ENCODE results near the gene HPSE2. TPM values are rescaled to one million over a fixed set of nuclear protein-coding genes. Genes with fewer than 3 reads are reported as not detected.

HPSE2 gene
- total and polyA plus RNA-seq, 7 experiments from 2014 or later: not detected

GRCh38 chr10:98790817-98791216 is 444.8 kb downstream of the HPSE2 start:
- DNase-seq (no peak), ATAC-seq (no peak)
- POLR2A ChIA-PET: no interaction called here
- Mint-ChIP-seq H3K27ac (no peak overlapping the region), H3K4me3 (no peak overlapping the region), H3K36me3 (no peaks in the 10 kb centered on the region), H3K27me3 (peaks cover 0 to 13% (median 4%) of the 10 kb centered on the region in 5 donors), H3K9me3 (peaks cover 0 to 7% (median 3%) of the 10 kb centered on the region in 11 donors), H3K4me1 (no peaks in the 10 kb centered on the region)
- no peak overlapping the region for H3K27ac ChIP-seq (ENCODE audit: low read depth, low read length)
- H3K27me3 ChIP-seq (ENCODE audit: control insufficient read depth in 2 of 2, insufficient read depth in 2 of 2, low read length in 2 of 2): no peaks in the 10 kb centered on the region
- no peaks in the 10 kb centered on the region for H3K36me3 ChIP-seq (ENCODE audit: control insufficient read depth in 2 of 3, insufficient read depth in 3 of 3, low read length in 3 of 3)
- no peaks in the 10 kb centered on the region for H3K4me1 ChIP-seq (ENCODE audit: control insufficient read depth in 2 of 2, insufficient read depth in 2 of 2, low read length in 2 of 2)
- CTCF ChIA-PET: no interaction called here
- intact Hi-C loops (cut with micrococcal nuclease): no loop called here
- no peaks in the 10 kb centered on the region for H3K9me3 ChIP-seq (ENCODE audit: control insufficient read depth in 2 of 3, low read length in 3 of 3)
- H3K4me3 ChIP-seq (ENCODE audit: low read length): no peak overlapping the region

GRCh38 chr10:98778277-98778759 is 457.3 kb downstream of the HPSE2 start:
- CTCF ChIA-PET: no interaction called here
- Mint-ChIP-seq H3K9me3 (peaks cover 0 to 4% (median 0%) of the 10 kb centered on the region in 11 donors), H3K27ac (no peak overlapping the region), H3K36me3 (no peaks in the 10 kb centered on the region), H3K4me1 (no peaks in the 10 kb centered on the region), H3K27me3 (peaks cover 0 to 4% (median 0%) of the 10 kb centered on the region in 5 donors), H3K4me3 (no peak overlapping the region)
- Histone ChIP-seq H3K27ac (ENCODE audit: low read depth, low read length) (no peak overlapping the region), H3K9me3 (ENCODE audit: control insufficient read depth in 2 of 3, low read length in 3 of 3) (no peaks in the 10 kb centered on the region), H3K4me1 (ENCODE audit: control insufficient read depth in 2 of 2, insufficient read depth in 2 of 2, low read length in 2 of 2) (no peaks in the 10 kb centered on the region), H3K36me3 (ENCODE audit: control insufficient read depth in 2 of 3, insufficient read depth in 3 of 3, low read length in 3 of 3) (no peaks in the 10 kb centered on the region), H3K27me3 (ENCODE audit: control insufficient read depth in 2 of 2, insufficient read depth in 2 of 2, low read length in 2 of 2) (no peaks in the 10 kb centered on the region), H3K4me3 (ENCODE audit: low read length) (no peak overlapping the region)
- DNase-seq (no peak), ATAC-seq (no peak)
- POLR2A ChIA-PET: no interaction called here
- intact Hi-C loops (cut with micrococcal nuclease): no loop called here

- Mint-ChIP-seq H3K9me3 (peaks cover 0 to 12% (median 2%) of the 10 kb centered on the region in 11 donors), H3K4me3 (no peak overlapping the region), H3K36me3 (no peaks in the 10 kb centered on the region), H3K27ac (no peak overlapping the region), H3K27me3 (peaks cover 0 to 4% (median 0%) of the 10 kb centered on the region in 5 donors), H3K4me1 (no peaks in the 10 kb centered on the region)
- H3K27me3 ChIP-seq (ENCODE audit: control insufficient read depth in 2 of 2, insufficient read depth in 2 of 2, low read length in 2 of 2): no peaks in the 10 kb centered on the region
- intact Hi-C loops (cut with micrococcal nuclease): no loop called here
- ChIA-PET CTCF (no interaction called here), POLR2A (no interaction called here)
- H3K36me3 ChIP-seq (ENCODE audit: control insufficient read depth in 2 of 3, insufficient read depth in 3 of 3, low read length in 3 of 3): no peaks in the 10 kb centered on the region
- H3K27ac ChIP-seq (ENCODE audit: low read depth, low read length): no peak overlapping the region
- no peaks in the 10 kb centered on the region for H3K9me3 ChIP-seq (ENCODE audit: control insufficient read depth in 2 of 3, low read length in 3 of 3)
- H3K4me1 ChIP-seq (ENCODE audit: control insufficient read depth in 2 of 2, insufficient read depth in 2 of 2, low read length in 2 of 2): no peaks in the 10 kb centered on the region
- DNase-seq (no peak), ATAC-seq (no peak)
- no peak overlapping the region for H3K4me3 ChIP-seq (ENCODE audit: low read length)
Observed at GRCh38 chr10:98758463-98758862, 477.2 kb downstream of the HPSE2 start.

GRCh38 chr10:98748298-98748697 is 487.4 kb downstream of the HPSE2 start:
- ChIA-PET POLR2A (no interaction called here), CTCF (no interaction called here)
- Histone ChIP-seq H3K4me3 (ENCODE audit: low read length) (no peak overlapping the region), H3K27me3 (ENCODE audit: control insufficient read depth in 2 of 2, insufficient read depth in 2 of 2, low read length in 2 of 2) (no peaks in the 10 kb centered on the region), H3K4me1 (ENCODE audit: control insufficient read depth in 2 of 2, insufficient read depth in 2 of 2, low read length in 2 of 2) (no peaks in the 10 kb centered on the region), H3K27ac (ENCODE audit: low read depth, low read length) (no peak overlapping the region), H3K36me3 (ENCODE audit: control insufficient read depth in 2 of 3, insufficient read depth in 3 of 3, low read length in 3 of 3) (no peaks in the 10 kb centered on the region), H3K9me3 (ENCODE audit: control insufficient read depth in 2 of 3, low read length in 3 of 3) (no peaks in the 10 kb centered on the region)
- Mint-ChIP-seq H3K9me3 (peaks cover 0 to 18% (median 7%) of the 10 kb centered on the region in 11 donors), H3K27me3 (peaks cover 0 to 10% (median 0%) of the 10 kb centered on the region in 5 donors), H3K27ac (no peak overlapping the region), H3K4me3 (no peak overlapping the region), H3K36me3 (no peaks in the 10 kb centered on the region), H3K4me1 (no peaks in the 10 kb centered on the region)
- ATAC-seq: no peak
- intact Hi-C loops (cut with micrococcal nuclease): loop anchor here in 1 of 2 donors (5.0 kb wide), 1 partner anchor 499 kb away; no protein-coding TSS in a partner anchor
- no peak for DNase-seq

GRCh38 chr10:98745645-98746044 is 490.0 kb downstream of the HPSE2 start:
- Histone ChIP-seq H3K27ac (ENCODE audit: low read depth, low read length) (no peak overlapping the region), H3K9me3 (ENCODE audit: control insufficient read depth in 2 of 3, low read length in 3 of 3) (no peaks in the 10 kb centered on the region), H3K36me3 (ENCODE audit: control insufficient read depth in 2 of 3, insufficient read depth in 3 of 3, low read length in 3 of 3) (no peaks in the 10 kb centered on the region), H3K4me1 (ENCODE audit: control insufficient read depth in 2 of 2, insufficient read depth in 2 of 2, low read length in 2 of 2) (no peaks in the 10 kb centered on the region), H3K4me3 (ENCODE audit: low read length) (no peak overlapping the region), H3K27me3 (ENCODE audit: control insufficient read depth in 2 of 2, insufficient read depth in 2 of 2, low read length in 2 of 2) (no peaks in the 10 kb centered on the region)
- ATAC-seq (no peak), DNase-seq (no peak)
- Mint-ChIP-seq H3K9me3 (peaks cover 0 to 9% (median 2%) of the 10 kb centered on the region in 11 donors), H3K36me3 (no peaks in the 10 kb centered on the region), H3K27ac (no peak overlapping the region), H3K4me3 (no peak overlapping the region), H3K4me1 (no peaks in the 10 kb centered on the region), H3K27me3 (peaks cover 0 to 10% (median 4%) of the 10 kb centered on the region in 5 donors)
- CTCF ChIA-PET: no interaction called here
- intact Hi-C loops (cut with micrococcal nuclease): loop anchor here in 1 of 2 donors (5.0 kb wide), 1 partner anchor 502 kb away; no protein-coding TSS in a partner anchor
- POLR2A ChIA-PET: no interaction called here

GRCh38 chr10:98720551-98720950 is 515.1 kb downstream of the HPSE2 start:
- POLR2A ChIA-PET: no interaction called here
- Histone ChIP-seq H3K9me3 (ENCODE audit: control insufficient read depth in 2 of 3, low read length in 3 of 3) (no peaks in the 10 kb centered on the region), H3K4me3 (ENCODE audit: low read length) (no peak overlapping the region), H3K36me3 (ENCODE audit: control insufficient read depth in 2 of 3, insufficient read depth in 3 of 3, low read length in 3 of 3) (no peaks in the 10 kb centered on the region), H3K4me1 (ENCODE audit: control insufficient read depth in 2 of 2, insufficient read depth in 2 of 2, low read length in 2 of 2) (no peaks in the 10 kb centered on the region), H3K27me3 (ENCODE audit: control insufficient read depth in 2 of 2, insufficient read depth in 2 of 2, low read length in 2 of 2) (no peaks in the 10 kb centered on the region), H3K27ac (ENCODE audit: low read depth, low read length) (no peak overlapping the region)
- Mint-ChIP-seq H3K27ac (no peak overlapping the region), H3K27me3 (peaks cover 0 to 11% (median 8%) of the 10 kb centered on the region in 5 donors), H3K4me3 (no peak overlapping the region), H3K36me3 (no peaks in the 10 kb centered on the region), H3K9me3 (peaks cover 0 to 7% (median 0%) of the 10 kb centered on the region in 11 donors), H3K4me1 (no peaks in the 10 kb centered on the region)
- intact Hi-C loops (cut with micrococcal nuclease): no loop called here
- CTCF ChIA-PET: no interaction called here
- DNase-seq: no peak
- no peak for ATAC-seq

- no peak for ATAC-seq
- Mint-ChIP-seq H3K4me1 (no peaks in the 10 kb centered on the region), H3K9me3 (peaks cover 0 to 3% (median 0%) of the 10 kb centered on the region in 11 donors), H3K4me3 (no peak overlapping the region), H3K27me3 (peaks cover 0 to 19% (median 9%) of the 10 kb centered on the region in 5 donors), H3K36me3 (no peaks in the 10 kb centered on the region), H3K27ac (no peak overlapping the region)
- DNase-seq: no peak
- Histone ChIP-seq H3K9me3 (ENCODE audit: control insufficient read depth in 2 of 3, low read length in 3 of 3) (no peaks in the 10 kb centered on the region), H3K27me3 (ENCODE audit: control insufficient read depth in 2 of 2, insufficient read depth in 2 of 2, low read length in 2 of 2) (no peaks in the 10 kb centered on the region), H3K4me3 (ENCODE audit: low read length) (no peak overlapping the region), H3K36me3 (ENCODE audit: control insufficient read depth in 2 of 3, insufficient read depth in 3 of 3, low read length in 3 of 3) (no peaks in the 10 kb centered on the region), H3K4me1 (ENCODE audit: control insufficient read depth in 2 of 2, insufficient read depth in 2 of 2, low read length in 2 of 2) (no peaks in the 10 kb centered on the region), H3K27ac (ENCODE audit: low read depth, low read length) (no peak overlapping the region)
- intact Hi-C loops (cut with micrococcal nuclease): no loop called here
- POLR2A ChIA-PET: no interaction called here
- CTCF ChIA-PET: no interaction called here
Observed at GRCh38 chr10:98713586-98713985, 522.1 kb downstream of the HPSE2 start.
